ENCODE measurements around the gene BTBD18. TPM values are rescaled to one million over a fixed set of nuclear protein-coding genes. Genes with fewer than 3 reads are reported as not detected.

BTBD18 gene
- total RNA-seq, 2 donors from 2014 or later = not detected

DNA sequence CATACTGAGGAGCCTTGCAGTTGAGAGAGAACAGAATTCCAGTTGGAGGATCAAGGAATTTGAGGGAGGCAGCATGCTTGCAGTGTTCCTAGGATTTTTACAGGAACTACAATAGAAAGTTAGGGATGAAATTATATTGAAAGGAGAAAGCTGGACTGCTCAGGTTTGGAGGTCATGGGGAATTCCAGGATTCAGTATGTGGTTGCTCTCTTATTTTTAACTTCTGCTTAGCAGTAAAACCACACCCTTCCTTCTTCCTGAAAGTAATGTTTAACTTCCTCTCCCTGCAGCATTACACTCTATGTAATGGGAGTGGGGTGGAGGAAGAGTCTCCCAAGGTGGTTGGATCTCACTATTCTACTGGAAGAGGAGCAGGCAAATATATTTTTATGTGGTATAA, 41.3 kb upstream of the BTBD18 start:
- H3K9me3 ChIP-seq = no peaks in the 10 kb centered on the region
- TF ChIP-seq, protein P1, sequence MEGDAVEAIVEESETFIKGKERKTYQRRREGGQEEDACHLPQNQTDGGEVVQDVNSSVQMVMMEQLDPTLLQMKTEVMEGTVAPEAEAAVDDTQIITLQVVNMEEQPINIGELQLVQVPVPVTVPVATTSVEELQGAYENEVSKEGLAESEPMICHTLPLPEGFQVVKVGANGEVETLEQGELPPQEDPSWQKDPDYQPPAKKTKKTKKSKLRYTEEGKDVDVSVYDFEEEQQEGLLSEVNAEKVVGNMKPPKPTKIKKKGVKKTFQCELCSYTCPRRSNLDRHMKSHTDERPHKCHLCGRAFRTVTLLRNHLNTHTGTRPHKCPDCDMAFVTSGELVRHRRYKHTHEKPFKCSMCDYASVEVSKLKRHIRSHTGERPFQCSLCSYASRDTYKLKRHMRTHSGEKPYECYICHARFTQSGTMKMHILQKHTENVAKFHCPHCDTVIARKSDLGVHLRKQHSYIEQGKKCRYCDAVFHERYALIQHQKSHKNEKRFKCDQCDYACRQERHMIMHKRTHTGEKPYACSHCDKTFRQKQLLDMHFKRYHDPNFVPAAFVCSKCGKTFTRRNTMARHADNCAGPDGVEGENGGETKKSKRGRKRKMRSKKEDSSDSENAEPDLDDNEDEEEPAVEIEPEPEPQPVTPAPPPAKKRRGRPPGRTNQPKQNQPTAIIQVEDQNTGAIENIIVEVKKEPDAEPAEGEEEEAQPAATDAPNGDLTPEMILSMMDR (IDR thresholded peaks at IDR 0.05) = no peak
- H3K27me3 ChIP-seq = no peaks in the 10 kb centered on the region
- H3K4me1 ChIP-seq = peaks cover 0 to 64% of the 10 kb centered on the region in 2 donors
- no peak for DNase-seq (ENCODE audit: low spot score)
- peak overlapping the region; percentile 51 to 59 for H3K27ac ChIP-seq
- H3K4me3 ChIP-seq = no peak overlapping the region
- H3K36me3 ChIP-seq = peaks cover 59% of the 10 kb centered on the region

DNA sequence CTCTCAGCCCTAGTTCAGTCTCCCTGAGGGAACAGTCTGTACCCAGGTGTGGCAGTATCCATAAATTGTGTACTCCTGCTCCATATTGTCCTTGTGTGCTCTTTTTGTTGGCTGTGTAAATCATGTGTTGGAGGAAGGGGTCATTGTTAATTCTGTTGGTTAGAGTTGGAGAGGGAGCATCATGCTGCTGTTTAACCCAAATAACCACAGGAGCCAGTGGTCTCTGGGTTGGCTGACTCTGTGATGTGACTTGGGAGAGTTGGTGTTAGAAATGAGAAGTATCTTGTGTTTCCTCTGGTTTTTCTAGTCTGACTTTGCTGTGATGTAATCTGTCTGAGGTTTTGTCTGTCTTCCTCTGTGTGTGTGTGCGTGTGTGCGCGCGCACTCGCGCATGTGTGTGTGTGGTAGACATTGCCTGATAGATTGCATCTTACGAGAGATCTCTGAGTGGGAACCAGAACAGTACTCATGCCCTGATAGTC, 40.5 kb upstream of the BTBD18 start:
- H3K4me1 ChIP-seq = peaks cover 0 to 71% of the 10 kb centered on the region in 2 donors
- peak overlapping the region; percentile 51 to 59 for H3K27ac ChIP-seq
- no peak overlapping the region for H3K4me3 ChIP-seq

DNA sequence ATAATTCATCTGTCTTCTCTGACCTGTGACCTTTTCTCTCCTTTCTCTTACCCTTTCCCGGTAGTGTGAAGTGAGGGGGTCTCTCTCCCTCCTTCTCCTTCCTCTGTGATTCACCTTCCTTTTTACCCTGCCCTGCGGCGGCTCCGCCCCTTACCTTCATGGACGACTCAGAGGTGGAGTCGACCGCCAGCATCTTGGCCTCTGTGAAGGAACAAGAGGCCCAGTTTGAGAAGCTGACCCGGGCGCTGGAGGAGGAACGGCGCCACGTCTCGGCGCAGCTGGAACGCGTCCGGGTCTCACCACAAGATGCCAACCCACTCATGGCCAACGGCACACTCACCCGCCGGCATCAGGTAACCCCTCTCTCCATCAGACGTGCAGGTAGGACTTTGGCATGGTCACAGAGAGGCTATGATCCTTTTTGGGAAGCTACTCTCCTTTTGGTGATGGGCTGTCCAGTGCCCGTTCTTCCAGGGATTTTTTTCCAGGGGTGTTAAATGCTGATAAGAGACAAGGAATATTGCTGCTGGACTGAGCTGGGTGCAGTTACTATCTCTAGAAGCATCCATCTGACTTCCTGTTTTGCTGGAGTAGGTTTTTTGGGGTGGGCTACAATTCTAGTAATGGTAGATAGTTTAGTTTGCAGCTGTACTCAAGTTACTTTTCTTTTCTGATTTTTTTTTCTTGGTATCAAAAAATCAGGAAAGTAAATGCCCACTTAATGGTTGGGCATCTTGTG, 39.9 kb upstream of the BTBD18 start:
- DNase-seq (ENCODE audit: low spot score) = no peak
- Histone ChIP-seq H3K36me3 (peaks cover 46% of the 10 kb centered on the region), H3K4me3 (no peak overlapping the region), H3K9me3 (no peaks in the 10 kb centered on the region), H3K27ac (peak overlapping the region; percentile 51 to 59), H3K27me3 (no peaks in the 10 kb centered on the region), H3K4me1 (peaks cover 0 to 77% of the 10 kb centered on the region in 2 donors)
- TF ChIP-seq, protein P1 (IDR thresholded peaks at IDR 0.05) = no peak

More for the DNA sequence above, 40.5 kb upstream of the BTBD18 start:
- peak; percentile 77 for DNase-seq (ENCODE audit: low spot score)
- TF ChIP-seq, protein P1 (IDR thresholded peaks at IDR 0.05) = no peak
- Histone ChIP-seq H3K9me3 (no peaks in the 10 kb centered on the region), H3K36me3 (peaks cover 52% of the 10 kb centered on the region), H3K27me3 (no peaks in the 10 kb centered on the region)

DNA sequence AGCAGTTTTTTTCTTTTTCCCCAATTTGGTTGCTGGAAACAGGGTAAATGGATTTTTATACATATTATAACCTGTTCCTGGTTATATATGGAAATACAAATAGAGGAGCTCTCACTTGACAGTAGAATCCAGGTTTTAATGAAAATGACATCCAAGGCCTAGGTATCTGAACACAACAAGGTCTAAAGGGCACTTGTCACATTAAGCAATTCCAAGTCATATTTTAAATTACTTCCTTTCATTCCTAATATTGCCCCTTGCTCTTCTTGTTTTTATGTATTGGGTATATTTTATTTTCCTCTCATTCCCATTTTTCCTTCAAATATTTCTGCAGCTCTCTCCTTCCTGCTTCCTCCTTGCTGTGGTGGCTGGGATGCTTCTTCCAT, 37.1 kb upstream of the BTBD18 start:
- Histone ChIP-seq H3K9me3 (no peaks in the 10 kb centered on the region), H3K36me3 (peaks cover 19% of the 10 kb centered on the region), H3K4me1 (peaks cover 0 to 96% of the 10 kb centered on the region in 2 donors), H3K27me3 (no peaks in the 10 kb centered on the region), H3K4me3 (no peak overlapping the region), H3K27ac (peak overlapping the region in 1 of 2 donors; percentile 2)
- TF ChIP-seq, protein P1 (IDR thresholded peaks at IDR 0.05) = no peak
- no peak for DNase-seq (ENCODE audit: low spot score)

DNA sequence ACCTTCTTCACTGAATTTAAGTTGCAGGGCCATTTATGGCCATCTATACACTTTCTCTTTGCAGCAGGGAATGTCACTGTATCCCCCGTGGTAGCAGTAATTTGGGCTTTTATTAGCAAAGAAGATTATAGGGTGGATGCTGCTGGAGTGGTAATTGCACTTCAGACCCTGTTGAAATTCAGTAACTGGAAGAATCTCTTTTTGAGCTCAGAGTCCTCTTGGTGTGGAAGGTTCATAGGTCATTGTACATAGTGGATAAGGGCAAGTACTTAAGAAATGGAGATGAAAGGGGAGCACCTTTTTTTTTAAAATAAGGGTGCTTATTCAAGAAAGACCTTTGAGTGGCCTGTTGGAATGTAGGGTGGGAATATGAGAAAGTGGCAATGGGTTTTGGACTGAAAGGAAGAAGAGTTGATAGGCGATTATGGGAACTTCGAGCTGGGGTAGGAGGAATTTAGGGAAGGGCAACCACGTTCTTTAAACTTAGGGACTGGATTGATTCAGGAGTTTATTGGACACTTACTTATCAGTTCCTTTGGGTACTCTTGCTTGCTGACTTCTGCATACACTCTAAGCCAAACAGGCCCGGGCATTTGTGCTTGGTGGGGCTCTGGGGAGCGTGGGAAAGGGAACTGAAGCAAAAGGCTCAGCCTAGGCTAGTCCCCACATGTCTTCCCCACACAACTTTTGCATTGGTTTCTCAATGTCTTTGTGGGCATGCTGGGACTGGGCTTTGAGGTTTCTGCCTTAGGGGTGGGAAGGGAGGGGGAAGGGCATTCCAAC, 36.5 kb upstream of the BTBD18 start:
- no peak for DNase-seq (ENCODE audit: low spot score)
- Histone ChIP-seq H3K4me1 (peaks cover 0 to 97% of the 10 kb centered on the region in 2 donors), H3K36me3 (peaks cover 19% of the 10 kb centered on the region), H3K27ac (no peak overlapping the region), H3K27me3 (no peaks in the 10 kb centered on the region), H3K9me3 (no peaks in the 10 kb centered on the region), H3K4me3 (no peak overlapping the region)
- TF ChIP-seq, protein P1 (IDR thresholded peaks at IDR 0.05) = no peak
